Retinal pigment epithelial cell (primary cell): Measurements from ENCODE around the gene GIPC1.

Experiments
- DNase-seq: peaks from one replicate; pipeline ENCODE4 v3.0.0-alpha.2; 2010; ENCODE audit warnings: low read depth
- H3K4me3 ChIP-seq: 2 replicates; pipeline ENCODE4 v1.5.1; 2011; ENCODE audit warnings: mild to moderate bottlenecking, low read length, control low read depth, moderate library complexity
- CTCF ChIP-seq: conservative IDR thresholded peaks from 2 replicates; pipeline ENCODE4 v1.5.1; 2011; ENCODE audit warnings: low read depth, low read length, control low read depth, inconsistent platforms

GIPC1 gene

GRCh38 chr19:14492756-14493337 is 3.1 kb downstream of the GIPC1 start:
- DNase-seq, result no peak
- TF ChIP-seq CTCF, result no peak
- H3K4me3 ChIP-seq, result no peak overlapping the region

- DNase-seq, result no peak
- TF ChIP-seq CTCF, result no peak
- no peak overlapping the region for H3K4me3 ChIP-seq
Observed at GRCh38 chr19:14487370-14488125, 8.4 kb downstream of the GIPC1 start.

- DNase-seq, result no peak
- no peak for TF ChIP-seq CTCF
- H3K4me3 ChIP-seq, result no peak overlapping the region
Observed at GRCh38 chr19:14482172-14482941, 13.6 kb downstream of the GIPC1 start.

- TF ChIP-seq CTCF, result no peak
- DNase-seq, result no peak
- H3K4me3 ChIP-seq, result no peak overlapping the region
Observed at GRCh38 chr19:14480700-14481079, 15.2 kb downstream of the GIPC1 start.

- no peak overlapping the region for H3K4me3 ChIP-seq
- no peak for DNase-seq
- TF ChIP-seq CTCF, result peak; percentile 80
Observed at GRCh38 chr19:14479975-14480699, 15.8 kb downstream of the GIPC1 start.

- no peak overlapping the region for H3K4me3 ChIP-seq
- DNase-seq, result no peak
- no peak for TF ChIP-seq CTCF
Observed at GRCh38 chr19:14479309-14479974, 16.5 kb downstream of the GIPC1 start.
